ENCODE data around the gene DEPDC7. TPM values are rescaled to one million over a fixed set of nuclear protein-coding genes. Genes with fewer than 3 reads are reported as not detected.
A peak's percentile ranks its signal among the peaks of the same experiment; 100 is the strongest.

DEPDC7 gene
- total and polyA plus RNA-seq, 2 of the 13 experiments (the other 11 are each of a cell fraction or from before 2014, with no cell fraction given) = 17.3 to 33.3 TPM

DNA sequence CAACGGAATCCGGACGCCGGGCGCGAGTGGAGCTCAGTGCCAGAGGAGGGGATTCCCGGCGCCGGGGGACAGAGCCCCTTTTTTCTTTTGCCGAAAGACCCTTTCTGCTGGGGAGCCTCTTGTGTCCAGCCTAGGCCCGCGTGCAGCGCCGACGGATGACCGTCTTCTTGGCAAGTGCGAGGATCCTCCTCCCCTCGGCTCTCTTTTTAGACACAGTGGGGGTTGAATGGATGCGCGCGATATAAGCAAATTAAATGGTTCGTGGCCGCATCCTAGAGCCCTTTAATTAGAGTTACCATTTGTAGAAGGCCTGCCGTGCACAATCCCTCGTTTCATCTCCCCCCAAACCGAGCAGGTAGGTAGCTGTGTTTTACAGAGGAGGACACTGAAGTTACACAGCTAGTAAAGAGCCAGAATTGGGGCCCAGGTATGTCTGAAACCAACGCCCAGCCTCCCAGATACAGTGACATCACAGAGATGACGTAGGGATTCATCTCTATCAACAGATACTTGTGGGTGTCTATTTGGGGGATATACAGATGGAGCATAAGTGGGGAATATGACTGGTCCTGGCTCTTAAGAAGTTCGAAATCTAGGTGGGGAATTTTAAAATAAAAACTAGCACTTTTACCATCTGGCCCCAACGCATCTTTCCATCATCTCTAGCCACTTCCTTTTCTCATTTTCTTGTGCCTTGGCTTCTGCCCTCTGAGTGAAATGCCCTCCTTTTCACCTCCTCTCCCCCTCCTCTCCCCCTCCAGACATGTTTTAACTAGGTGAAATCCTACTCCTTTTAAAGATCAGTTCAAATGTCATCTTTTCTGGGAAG is 24.6 kb downstream of the DEPDC7 start (continued):
- TF ChIP-seq THAP9 (CRISPR knock-in tag; IDR thresholded peaks at IDR 0.05; ENCODE audit: borderline replicate concordance) = no peak
- TF ChIP-seq POGZ (CRISPR knock-in tag; IDR thresholded peaks at IDR 0.05) = 0 out of 2 replicates have a peak, but pooled peaks have one; percentile 1
- no peak for TF ChIP-seq ZNF761 (CRISPR knock-in tag; conservative IDR thresholded peaks at IDR 0.05)
- TF ChIP-seq HDAC1 (CRISPR knock-in tag; IDR thresholded peaks at IDR 0.05) = no peak
- no peak for TF ChIP-seq GLI4 (CRISPR knock-in tag; IDR thresholded peaks at IDR 0.05; ENCODE audit: borderline replicate concordance)
- TF ChIP-seq, protein P1, sequence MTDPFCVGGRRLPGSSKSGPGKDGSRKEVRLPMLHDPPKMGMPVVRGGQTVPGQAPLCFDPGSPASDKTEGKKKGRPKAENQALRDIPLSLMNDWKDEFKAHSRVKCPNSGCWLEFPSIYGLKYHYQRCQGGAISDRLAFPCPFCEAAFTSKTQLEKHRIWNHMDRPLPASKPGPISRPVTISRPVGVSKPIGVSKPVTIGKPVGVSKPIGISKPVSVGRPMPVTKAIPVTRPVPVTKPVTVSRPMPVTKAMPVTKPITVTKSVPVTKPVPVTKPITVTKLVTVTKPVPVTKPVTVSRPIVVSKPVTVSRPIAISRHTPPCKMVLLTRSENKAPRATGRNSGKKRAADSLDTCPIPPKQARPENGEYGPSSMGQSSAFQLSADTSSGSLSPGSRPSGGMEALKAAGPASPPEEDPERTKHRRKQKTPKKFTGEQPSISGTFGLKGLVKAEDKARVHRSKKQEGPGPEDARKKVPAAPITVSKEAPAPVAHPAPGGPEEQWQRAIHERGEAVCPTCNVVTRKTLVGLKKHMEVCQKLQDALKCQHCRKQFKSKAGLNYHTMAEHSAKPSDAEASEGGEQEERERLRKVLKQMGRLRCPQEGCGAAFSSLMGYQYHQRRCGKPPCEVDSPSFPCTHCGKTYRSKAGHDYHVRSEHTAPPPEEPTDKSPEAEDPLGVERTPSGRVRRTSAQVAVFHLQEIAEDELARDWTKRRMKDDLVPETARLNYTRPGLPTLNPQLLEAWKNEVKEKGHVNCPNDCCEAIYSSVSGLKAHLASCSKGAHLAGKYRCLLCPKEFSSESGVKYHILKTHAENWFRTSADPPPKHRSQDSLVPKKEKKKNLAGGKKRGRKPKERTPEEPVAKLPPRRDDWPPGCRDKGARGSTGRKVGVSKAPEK (CRISPR knock-in tag; IDR thresholded peaks at IDR 0.05; ENCODE audit: borderline replicate concordance) = no peak
- no peak for TF ChIP-seq PHF8 (CRISPR knock-in tag; IDR thresholded peaks at IDR 0.05)
- no peak for TF ChIP-seq ZSCAN25 (CRISPR knock-in tag; IDR thresholded peaks at IDR 0.05)
- no peak for TF ChIP-seq ELF4 (CRISPR knock-in tag; IDR thresholded peaks at IDR 0.05; ENCODE audit: borderline replicate concordance)
- no peak for TF ChIP-seq ATRX (CRISPR knock-in tag; IDR thresholded peaks at IDR 0.05; ENCODE audit: borderline replicate concordance)
- no peak for TF ChIP-seq MAFG (CRISPR knock-in tag; IDR thresholded peaks at IDR 0.05)
- TF ChIP-seq SCMH1 (CRISPR knock-in tag; IDR thresholded peaks at IDR 0.05; ENCODE audit: borderline replicate concordance) = no peak
- TF ChIP-seq, protein P2, sequence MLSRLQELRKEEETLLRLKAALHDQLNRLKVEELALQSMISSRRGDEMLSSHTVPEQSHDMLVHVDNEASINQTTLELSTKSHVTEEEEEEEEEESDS (CRISPR knock-in tag; IDR thresholded peaks at IDR 0.05; ENCODE audit: borderline replicate concordance) = no peak
- no peak for TF ChIP-seq ZMYM3 (CRISPR knock-in tag; IDR thresholded peaks at IDR 0.05)
- no peak for TF ChIP-seq ZNF841 (CRISPR knock-in tag; IDR thresholded peaks at IDR 0.05; ENCODE audit: borderline replicate concordance)
- TF ChIP-seq, protein P3, sequence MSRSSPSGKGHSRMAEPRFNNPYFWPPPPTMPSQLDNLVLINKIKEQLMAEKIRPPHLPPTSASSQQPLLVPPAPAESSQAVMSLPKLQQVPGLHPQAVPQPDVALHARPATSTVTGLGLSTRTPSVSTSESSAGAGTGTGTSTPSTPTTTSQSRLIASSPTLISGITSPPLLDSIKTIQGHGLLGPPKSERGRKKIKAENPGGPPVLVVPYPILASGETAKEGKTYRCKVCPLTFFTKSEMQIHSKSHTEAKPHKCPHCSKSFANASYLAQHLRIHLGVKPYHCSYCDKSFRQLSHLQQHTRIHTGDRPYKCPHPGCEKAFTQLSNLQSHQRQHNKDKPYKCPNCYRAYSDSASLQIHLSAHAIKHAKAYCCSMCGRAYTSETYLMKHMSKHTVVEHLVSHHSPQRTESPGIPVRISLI (CRISPR knock-in tag; IDR thresholded peaks at IDR 0.05; ENCODE audit: borderline replicate concordance) = no peak
- no peak for TF ChIP-seq RAD51 (IDR thresholded peaks at IDR 0.05; ENCODE audit: borderline replicate concordance)
- no peak for TF ChIP-seq PRDM4 (CRISPR knock-in tag; IDR thresholded peaks at IDR 0.05; ENCODE audit: borderline replicate concordance)
- no peak for TF ChIP-seq NFYB (CRISPR knock-in tag; IDR thresholded peaks at IDR 0.05)
- no peak for TF ChIP-seq KDM3A (CRISPR knock-in tag; IDR thresholded peaks at IDR 0.05; ENCODE audit: low read depth)
